H9 (cell line): ENCODE data around the gene ZNF77. TPM values are rescaled to one million over a fixed set of nuclear protein-coding genes. Genes with fewer than 3 reads are reported as not detected.
"Not testable (repeated sequence)": the region's sequence is repeated elsewhere in the genome, so short reads cannot be mapped to it uniquely, and the experiment has no call there.

ENCODE experiments used
- DNase-seq: peaks from one replicate; pipeline ENCODE4 v3.0.0-alpha.2; 2017
- H2AFZ ChIP-seq: one replicate; pipeline ENCODE4 v1.6.1; 2013; ENCODE audit warnings: mild to moderate bottlenecking, low read length, control low read depth, moderate library complexity
- H2AK5ac ChIP-seq: 2 replicates; pipeline ENCODE4 v1.6.1; 2013; ENCODE audit warnings: low read length, control low read depth, mixed read lengths; ENCODE audit not compliant: insufficient read length
- H2BK120ac ChIP-seq: one replicate; pipeline ENCODE4 v1.6.1; 2013; ENCODE audit warnings: low read depth, mild to moderate bottlenecking, low read length, control low read depth, inconsistent platforms; ENCODE audit not compliant: poor library complexity, severe bottlenecking
- H2BK12ac ChIP-seq: 2 replicates; pipeline ENCODE4 v1.6.1; 2013; ENCODE audit warnings: low read length, control low read depth, mixed read lengths, low read depth; ENCODE audit not compliant: insufficient read length
- H2BK15ac ChIP-seq: 2 replicates; pipeline ENCODE4 v1.6.1; 2013; ENCODE audit warnings: low read depth, low read length, control low read depth
- H2BK20ac ChIP-seq: one replicate; pipeline ENCODE4 v1.6.1; 2013; ENCODE audit warnings: low read depth, mild to moderate bottlenecking, low read length, control low read depth, inconsistent platforms; ENCODE audit not compliant: poor library complexity, severe bottlenecking
- H2BK5ac ChIP-seq: 2 replicates; pipeline ENCODE4 v1.6.1; 2013; ENCODE audit warnings: low read length, control low read depth, mixed read lengths; ENCODE audit not compliant: insufficient read length
- H3K14ac ChIP-seq: 2 replicates; pipeline ENCODE4 v1.6.1; 2013; ENCODE audit warnings: low read length, control low read depth; ENCODE audit not compliant: insufficient read depth
- H3K18ac ChIP-seq: 2 replicates; pipeline ENCODE4 v1.6.1; 2013; ENCODE audit warnings: low read depth, mild to moderate bottlenecking, mixed read lengths, low read length, control low read depth; ENCODE audit not compliant: insufficient read length
- H3K23ac ChIP-seq: 2 replicates; pipeline ENCODE4 v1.6.1; 2013; ENCODE audit warnings: low read length, control low read depth, mixed read lengths, low read depth; ENCODE audit not compliant: insufficient read length
- H3K23me2 ChIP-seq: 2 replicates; pipeline ENCODE4 v1.6.1; 2013; ENCODE audit warnings: low read depth, mild to moderate bottlenecking, mixed read lengths, low read length, control low read depth; ENCODE audit not compliant: insufficient read length, poor library complexity, severe bottlenecking
- H3K27ac ChIP-seq: 2 replicates; pipeline ENCODE4 v1.5.1; 2013; ENCODE audit warnings: low read length, control low read depth, mixed read lengths, low read depth; ENCODE audit not compliant: insufficient read length
- H3K27me3 ChIP-seq: 2 replicates; pipeline ENCODE4 v1.6.1; 2013; ENCODE audit warnings: low read length, control low read depth, inconsistent platforms; ENCODE audit not compliant: insufficient read depth
- H3K4ac ChIP-seq: 2 replicates; pipeline ENCODE4 v1.6.1; 2013; ENCODE audit warnings: low read depth, mild to moderate bottlenecking, control low read depth, inconsistent platforms, low read length, moderate library complexity
- H3K4me1 ChIP-seq: 2 replicates; pipeline ENCODE4 v1.6.1; 2013; ENCODE audit warnings: low read length, control low read depth, inconsistent platforms; ENCODE audit not compliant: insufficient read depth
- H3K4me2 ChIP-seq: 2 replicates; pipeline ENCODE4 v1.6.1; 2013; ENCODE audit warnings: low read length, control low read depth, mixed read lengths; ENCODE audit not compliant: insufficient read length, insufficient read depth
- H3K56ac ChIP-seq: 2 replicates; pipeline ENCODE4 v1.6.1; 2013; ENCODE audit warnings: low read depth, mild to moderate bottlenecking, mixed read lengths, low read length, control low read depth; ENCODE audit not compliant: insufficient read length
- H3K79me1 ChIP-seq: 2 replicates; pipeline ENCODE4 v1.6.1; 2013; ENCODE audit warnings: low read depth, mild to moderate bottlenecking, moderate library complexity, low read length, control low read depth, inconsistent platforms; ENCODE audit not compliant: insufficient read depth, poor library complexity, severe bottlenecking
- H3K79me2 ChIP-seq: 2 replicates; pipeline ENCODE4 v1.6.1; 2013; ENCODE audit warnings: low read length, control low read depth, inconsistent platforms; ENCODE audit not compliant: insufficient read depth
- H3K9ac ChIP-seq: 2 replicates; pipeline ENCODE4 v1.6.1; 2013; ENCODE audit warnings: low read length, control low read depth, mixed read lengths; ENCODE audit not compliant: insufficient read length; ENCODE audit errors: extremely low read depth
- H3K9me3 ChIP-seq: one replicate; pipeline ENCODE4 v1.6.1; 2013; ENCODE audit warnings: low read depth, low read length, inconsistent platforms; ENCODE audit not compliant: control insufficient read depth
- H3T11ph ChIP-seq: one replicate; pipeline ENCODE4 v1.6.1; 2013; ENCODE audit warnings: mild to moderate bottlenecking, low read length, control low read depth, inconsistent platforms
- H4K20me1 ChIP-seq: one replicate; pipeline ENCODE4 v1.6.1; 2013; ENCODE audit not compliant: control insufficient read depth, insufficient read length, insufficient read depth
- H4K5ac ChIP-seq: 2 replicates; pipeline ENCODE4 v1.6.1; 2013; ENCODE audit warnings: low read depth, mild to moderate bottlenecking, mixed read lengths, low read length, control low read depth; ENCODE audit not compliant: insufficient read length
- H4K8ac ChIP-seq: replicated peaks from 2 replicates; pipeline ENCODE4 v1.6.1; 2013; ENCODE audit warnings: low read length, control low read depth, mixed read lengths, low read depth; ENCODE audit not compliant: insufficient read length
- H4K91ac ChIP-seq: 2 replicates; pipeline ENCODE4 v1.6.1; 2013; ENCODE audit warnings: low read depth, mild to moderate bottlenecking, moderate library complexity, mixed read lengths, low read length, control low read depth; ENCODE audit not compliant: insufficient read length
- H3K27ac Mint-ChIP-seq, 3 experiments: 2 replicates in 2 of 3; 3 replicates in 1 of 3; pipeline ENCODE4 v1.8.0; 2020 to 2021; ENCODE audit warnings: mixed read lengths in 3 of 3, mild to moderate bottlenecking in 1 of 3, moderate library complexity in 1 of 3
- H3K27me3 Mint-ChIP-seq: 2 replicates; pipeline ENCODE4 v1.8.0; 2021; ENCODE audit warnings: low read depth, mild to moderate bottlenecking, moderate library complexity, mixed read lengths
- H3K36me3 Mint-ChIP-seq, 3 experiments: 2 replicates in 2 of 3; 3 replicates in 1 of 3; pipeline ENCODE4 v1.8.0; 2020 to 2021; ENCODE audit warnings: low read depth in 3 of 3, mixed read lengths in 3 of 3; ENCODE audit not compliant: insufficient read depth in 1 of 3
- H3K4me1 Mint-ChIP-seq, 2 experiments: 2 replicates each; pipeline ENCODE4 v1.8.0; 2020; ENCODE audit warnings: mixed read lengths in 2 of 2
- H3K4me3 Mint-ChIP-seq, 2 experiments: 2 replicates in 1 of 2; 3 replicates in 1 of 2; pipeline ENCODE4 v1.8.0; 2020 to 2021; ENCODE audit warnings: mild to moderate bottlenecking in 2 of 2, mixed read lengths in 2 of 2, moderate library complexity in 1 of 2
- H3K9me3 Mint-ChIP-seq, 2 experiments: 2 replicates in 1 of 2; 3 replicates in 1 of 2; pipeline ENCODE4 v1.8.0; 2020; ENCODE audit warnings: mild to moderate bottlenecking in 2 of 2, mixed read lengths in 2 of 2, moderate library complexity in 1 of 2
- WGBS: extraction: QIAGEN DNeasy Blood & Tissue Kit; methylation state at CpG from one replicate; pipeline ENCODE4 v1.1.7; 2013; ENCODE audit warnings: missing lambda C conversion rate, low lambda C conversion rate, mixed read lengths; ENCODE audit not compliant: insufficient read length; ENCODE audit errors: extremely low coverage; 5-methylcytosine and 5-hydroxymethylcytosine counted together
- total RNA-seq: library from RNA; stranded (reverse); gene quantifications from 2 replicates; pipeline ENCODE4 v1.2.1, GENCODE V29; 2021
- TF ChIP-seq, protein P1 (sequence below): fragments of 200-600 bp; sonication (generic); conservative IDR thresholded peaks from 3 replicates; pipeline ENCODE4 v1.8.0; 2021; ENCODE audit warnings: antibody characterized with exemption, mild to moderate bottlenecking

ZNF77 gene
- total RNA-seq, 1 experiment from 2014 or later, result 4.6 TPM

GRCh38 chr19:2964874-2965273, 20.1 kb upstream of the ZNF77 start:
- no peak for DNase-seq
- H3K27me3 ChIP-seq, result no peaks in the 10 kb centered on the region
- H2BK15ac ChIP-seq, result no peak overlapping the region
- H3K27ac ChIP-seq, result no peak overlapping the region
- no peak overlapping the region for H3K9ac ChIP-seq
- H4K91ac ChIP-seq, result no peak overlapping the region
- H3K9me3 Mint-ChIP-seq, result peaks cover 1 to 2% of the 10 kb centered on the region in 2 experiments; a peak in 3 of 5 replicates
- no peaks in the 10 kb centered on the region for H3K36me3 Mint-ChIP-seq
- H3K4me1 Mint-ChIP-seq, result peaks cover 2% of the 10 kb centered on the region in 2 experiments; a peak in 3 of 4 replicates
- H3K14ac ChIP-seq, result no peak overlapping the region
- H3K27me3 Mint-ChIP-seq, result peaks cover 4% of the 10 kb centered on the region
- TF ChIP-seq, protein P1, sequence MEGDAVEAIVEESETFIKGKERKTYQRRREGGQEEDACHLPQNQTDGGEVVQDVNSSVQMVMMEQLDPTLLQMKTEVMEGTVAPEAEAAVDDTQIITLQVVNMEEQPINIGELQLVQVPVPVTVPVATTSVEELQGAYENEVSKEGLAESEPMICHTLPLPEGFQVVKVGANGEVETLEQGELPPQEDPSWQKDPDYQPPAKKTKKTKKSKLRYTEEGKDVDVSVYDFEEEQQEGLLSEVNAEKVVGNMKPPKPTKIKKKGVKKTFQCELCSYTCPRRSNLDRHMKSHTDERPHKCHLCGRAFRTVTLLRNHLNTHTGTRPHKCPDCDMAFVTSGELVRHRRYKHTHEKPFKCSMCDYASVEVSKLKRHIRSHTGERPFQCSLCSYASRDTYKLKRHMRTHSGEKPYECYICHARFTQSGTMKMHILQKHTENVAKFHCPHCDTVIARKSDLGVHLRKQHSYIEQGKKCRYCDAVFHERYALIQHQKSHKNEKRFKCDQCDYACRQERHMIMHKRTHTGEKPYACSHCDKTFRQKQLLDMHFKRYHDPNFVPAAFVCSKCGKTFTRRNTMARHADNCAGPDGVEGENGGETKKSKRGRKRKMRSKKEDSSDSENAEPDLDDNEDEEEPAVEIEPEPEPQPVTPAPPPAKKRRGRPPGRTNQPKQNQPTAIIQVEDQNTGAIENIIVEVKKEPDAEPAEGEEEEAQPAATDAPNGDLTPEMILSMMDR, result no peak
- no peak overlapping the region for H3K4ac ChIP-seq
- H2AFZ ChIP-seq, result no peak overlapping the region
- H3K56ac ChIP-seq, result no peak overlapping the region
- H4K8ac ChIP-seq, result no peak overlapping the region
- no peak overlapping the region for H4K5ac ChIP-seq
- H2BK5ac ChIP-seq, result no peak overlapping the region
- WGBS, result no CpG with 5 or more reads among the region's 5 CpGs
- no peak overlapping the region for H3K27ac Mint-ChIP-seq
- H3K23ac ChIP-seq, result no peak overlapping the region
- no peak overlapping the region for H2AK5ac ChIP-seq
- H3K4me3 Mint-ChIP-seq, result no peak overlapping the region
- H3K9me3 ChIP-seq, result no peaks in the 10 kb centered on the region
- H2BK120ac ChIP-seq, result no peak overlapping the region
- no peak overlapping the region for H3T11ph ChIP-seq
- H3K4me2 ChIP-seq, result no peak overlapping the region
- H3K18ac ChIP-seq, result no peak overlapping the region
- no peaks in the 10 kb centered on the region for H3K79me2 ChIP-seq
- no peaks in the 10 kb centered on the region for H4K20me1 ChIP-seq
- no peaks in the 10 kb centered on the region for H3K23me2 ChIP-seq
- no peak overlapping the region for H2BK20ac ChIP-seq
- H3K79me1 ChIP-seq, result no peaks in the 10 kb centered on the region
- no peak overlapping the region for H2BK12ac ChIP-seq
- no peaks in the 10 kb centered on the region for H3K4me1 ChIP-seq

DNA sequence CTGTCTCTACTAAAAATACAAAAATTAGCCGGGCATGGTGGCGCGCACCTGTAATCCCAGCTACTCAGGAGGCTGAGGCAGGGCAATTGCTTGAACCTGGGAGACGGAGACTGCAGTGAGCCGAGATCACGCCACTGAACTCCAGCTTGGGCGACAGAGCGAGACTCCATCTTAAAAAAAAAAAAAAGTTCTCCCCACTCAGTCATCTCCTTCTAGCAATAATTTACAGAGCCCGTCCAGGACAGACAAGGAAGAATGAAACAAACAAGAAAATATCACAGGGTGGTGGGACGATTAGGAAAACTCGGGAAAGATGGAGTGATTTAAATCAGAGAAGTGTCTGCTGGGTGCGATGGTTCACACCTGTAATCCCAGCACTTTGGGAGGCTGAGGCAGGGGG, 18.9 kb upstream of the ZNF77 start:
- H3K23me2 ChIP-seq, H3K27ac Mint-ChIP-seq, DNase-seq, H3K4me2 ChIP-seq, H2BK15ac ChIP-seq, H3K56ac ChIP-seq, H2AK5ac ChIP-seq, H3K4me1 Mint-ChIP-seq, H3K9me3 Mint-ChIP-seq, H2BK12ac ChIP-seq, H4K20me1 ChIP-seq, H3K18ac ChIP-seq, H3K4me3 Mint-ChIP-seq, H3K9me3 ChIP-seq, H3K27me3 Mint-ChIP-seq, H2BK20ac ChIP-seq, H4K5ac ChIP-seq, H2BK120ac ChIP-seq, H3K4me1 ChIP-seq, H2AFZ ChIP-seq, H2BK5ac ChIP-seq, H4K8ac ChIP-seq, H4K91ac ChIP-seq, H3T11ph ChIP-seq, H3K79me1 ChIP-seq, H3K36me3 Mint-ChIP-seq, H3K14ac ChIP-seq, H3K27ac ChIP-seq, H3K23ac ChIP-seq, H3K27me3 ChIP-seq, H3K79me2 ChIP-seq, H3K9ac ChIP-seq, H3K4ac ChIP-seq: not testable (repeated sequence)
- no CpG with 5 or more reads among the region's 12 CpGs for WGBS
